ENCODE data around the gene PHF1.

PHF1 gene

DNA sequence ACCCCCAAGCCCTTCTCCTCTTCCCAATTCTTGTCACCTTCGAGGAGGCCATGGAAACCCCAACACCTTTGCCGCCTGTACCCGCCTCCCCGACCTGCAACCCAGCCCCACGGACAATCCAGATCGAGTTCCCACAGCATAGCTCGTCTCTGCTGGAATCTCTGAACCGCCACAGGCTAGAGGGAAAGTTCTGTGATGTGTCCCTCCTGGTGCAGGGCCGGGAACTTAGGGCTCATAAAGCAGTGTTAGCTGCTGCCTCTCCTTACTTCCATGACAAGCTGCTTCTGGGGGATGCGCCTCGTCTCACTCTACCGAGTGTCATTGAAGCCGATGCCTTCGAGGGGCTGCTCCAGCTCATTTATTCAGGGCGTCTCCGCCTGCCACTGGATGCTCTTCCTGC is 44.2 kb downstream of the PHF1 start:
- peak overlapping the region; percentile 60 for H3K4me3 ChIP-seq (ENCODE audit: low read depth, low read length)
- TF ChIP-seq, protein P1, sequence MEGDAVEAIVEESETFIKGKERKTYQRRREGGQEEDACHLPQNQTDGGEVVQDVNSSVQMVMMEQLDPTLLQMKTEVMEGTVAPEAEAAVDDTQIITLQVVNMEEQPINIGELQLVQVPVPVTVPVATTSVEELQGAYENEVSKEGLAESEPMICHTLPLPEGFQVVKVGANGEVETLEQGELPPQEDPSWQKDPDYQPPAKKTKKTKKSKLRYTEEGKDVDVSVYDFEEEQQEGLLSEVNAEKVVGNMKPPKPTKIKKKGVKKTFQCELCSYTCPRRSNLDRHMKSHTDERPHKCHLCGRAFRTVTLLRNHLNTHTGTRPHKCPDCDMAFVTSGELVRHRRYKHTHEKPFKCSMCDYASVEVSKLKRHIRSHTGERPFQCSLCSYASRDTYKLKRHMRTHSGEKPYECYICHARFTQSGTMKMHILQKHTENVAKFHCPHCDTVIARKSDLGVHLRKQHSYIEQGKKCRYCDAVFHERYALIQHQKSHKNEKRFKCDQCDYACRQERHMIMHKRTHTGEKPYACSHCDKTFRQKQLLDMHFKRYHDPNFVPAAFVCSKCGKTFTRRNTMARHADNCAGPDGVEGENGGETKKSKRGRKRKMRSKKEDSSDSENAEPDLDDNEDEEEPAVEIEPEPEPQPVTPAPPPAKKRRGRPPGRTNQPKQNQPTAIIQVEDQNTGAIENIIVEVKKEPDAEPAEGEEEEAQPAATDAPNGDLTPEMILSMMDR (IDR thresholded peaks at IDR 0.05; ENCODE audit: borderline replicate concordance, insufficient read depth, low read depth, low read length) = no peak

DNA sequence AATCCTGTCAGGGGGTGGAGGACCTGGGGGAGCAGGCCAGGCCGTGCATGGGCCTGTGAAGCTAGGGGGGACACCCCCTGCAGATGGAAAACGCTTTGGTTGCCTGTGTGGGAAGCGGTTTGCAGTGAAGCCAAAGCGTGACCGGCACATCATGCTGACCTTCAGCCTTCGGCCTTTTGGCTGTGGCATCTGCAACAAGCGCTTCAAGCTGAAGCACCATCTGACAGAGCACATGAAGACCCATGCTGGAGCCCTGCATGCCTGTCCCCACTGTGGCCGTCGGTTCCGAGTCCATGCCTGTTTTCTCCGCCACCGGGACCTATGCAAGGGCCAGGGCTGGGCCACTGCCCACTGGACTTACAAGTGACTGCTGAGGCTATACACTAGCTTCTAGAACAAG is 45.3 kb downstream of the PHF1 start:
- no peak overlapping the region for H3K4me3 ChIP-seq (ENCODE audit: low read depth, low read length)
- TF ChIP-seq, protein P1 (IDR thresholded peaks at IDR 0.05; ENCODE audit: borderline replicate concordance, insufficient read depth, low read depth, low read length) = no peak

- H3K4me3 ChIP-seq (ENCODE audit: low read depth, low read length) = no peak overlapping the region
- TF ChIP-seq, protein P1 (IDR thresholded peaks at IDR 0.05; ENCODE audit: borderline replicate concordance, insufficient read depth, low read depth, low read length) = no peak
These were observed 47.9 kb downstream of the PHF1 start for GRCh38 chr6:33458676-33459075.

DNA sequence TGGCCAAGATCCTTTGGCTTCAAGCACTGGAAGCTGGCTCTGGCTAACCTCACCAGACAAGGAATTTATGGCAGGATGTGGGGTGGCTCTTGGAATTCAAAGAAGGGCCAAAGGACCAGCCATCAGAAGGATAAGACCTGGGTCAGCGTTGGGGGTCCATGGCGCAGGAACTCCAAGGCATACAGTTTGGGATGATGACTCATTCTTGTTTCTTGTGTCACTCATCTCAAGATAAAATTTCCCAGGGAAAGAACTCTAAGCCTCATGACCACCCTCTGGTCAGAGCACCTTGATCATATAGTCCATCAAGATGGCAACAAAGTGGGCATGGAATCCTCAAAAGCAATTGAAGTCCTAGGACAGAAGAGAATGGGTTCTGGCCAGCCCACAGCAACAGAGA is 48.4 kb downstream of the PHF1 start:
- no peak overlapping the region for H3K4me3 ChIP-seq (ENCODE audit: low read depth, low read length)
- TF ChIP-seq, protein P1 (IDR thresholded peaks at IDR 0.05; ENCODE audit: borderline replicate concordance, insufficient read depth, low read depth, low read length) = no peak
